ENCODE data around the gene NEU4.
A peak's percentile ranks its signal among the peaks of the same experiment; 100 is the strongest.

Gene NEU4

GRCh38 chr2:241774419-241775222, 34.4 kb upstream of the NEU4 start:
- DNase-seq (ENCODE audit: low spot score), result peak; percentile 27
- in situ Hi-C loops (cut with MboI; ENCODE audit: low pct_unique_long_range_greater_than_20kb, low sequenced_read_pairs, unreplicated experiment), result no loop called here

GRCh38 chr2:241775223-241776177, 33.5 kb upstream of the NEU4 start:
- in situ Hi-C loops (cut with MboI; ENCODE audit: low pct_unique_long_range_greater_than_20kb, low sequenced_read_pairs, unreplicated experiment), result no loop called here

More at GRCh38 chr2:241774419-241775222, 34.4 kb upstream of the NEU4 start:
- no peak for TF ChIP-seq CTCF (IDR thresholded peaks at IDR 0.05; ENCODE audit: extremely low read depth, insufficient read depth, missing control alignments)

GRCh38 chr2:241776336-241777169, 32.4 kb upstream of the NEU4 start, which contains the start of gene GAL3ST2:
Gene GAL3ST2, plus strand, starts transcription at chr2:241776822. Its CDS starts 134 bp downstream, at chr2:241776956.
- no peak for TF ChIP-seq CTCF (IDR thresholded peaks at IDR 0.05; ENCODE audit: extremely low read depth, insufficient read depth, missing control alignments)
- in situ Hi-C loops (cut with MboI; ENCODE audit: low pct_unique_long_range_greater_than_20kb, low sequenced_read_pairs, unreplicated experiment), result no loop called here
- DNase-seq (ENCODE audit: low spot score), result peak; percentile 17

More at GRCh38 chr2:241775223-241776177, 33.5 kb upstream of the NEU4 start:
- TF ChIP-seq CTCF (IDR thresholded peaks at IDR 0.05; ENCODE audit: extremely low read depth, insufficient read depth, missing control alignments), result no peak
- DNase-seq (ENCODE audit: low spot score), result peak; percentile 23

- in situ Hi-C loops (cut with MboI; ENCODE audit: low pct_unique_long_range_greater_than_20kb, low sequenced_read_pairs, unreplicated experiment), result no loop called here
- DNase-seq (ENCODE audit: low spot score), result peak; percentile 16
- TF ChIP-seq CTCF (IDR thresholded peaks at IDR 0.05; ENCODE audit: extremely low read depth, insufficient read depth, missing control alignments), result no peak
These were observed 31.8 kb upstream of the NEU4 start for GRCh38 chr2:241777170-241777685.

GRCh38 chr2:241777686-241778627, 31.0 kb upstream of the NEU4 start:
- in situ Hi-C loops (cut with MboI; ENCODE audit: low pct_unique_long_range_greater_than_20kb, low sequenced_read_pairs, unreplicated experiment), result no loop called here
- no peak for TF ChIP-seq CTCF (IDR thresholded peaks at IDR 0.05; ENCODE audit: extremely low read depth, insufficient read depth, missing control alignments)
- peak; percentile 19 for DNase-seq (ENCODE audit: low spot score)

Data from GM13977 (cell line).